ENCODE data around the gene CADM3.

- TF ChIP-seq CTCF (IDR thresholded peaks at IDR 0.05) (no peak), POLR2A (IDR thresholded peaks at IDR 0.05) (no peak)
These were observed 30.9 kb upstream of the CADM3 start for GRCh38 chr1:159140474-159140873.

Data from right lobe of liver (tissue), 4 donors.